GM19043 (cell line): Measurements from ENCODE around the gene MYO10.
"Not testable (repeated sequence)": the region's sequence is repeated elsewhere in the genome, so short reads cannot be mapped to it uniquely, and the experiment has no call there.

ENCODE experiments used
- ATAC-seq: cut with Tn5 transposase; IDR thresholded peaks from one replicate; pipeline ENCODE4 v1.9.1; 2021; ENCODE audit warnings: low read depth; ENCODE audit not compliant: unreplicated experiment

MYO10 gene

DNA sequence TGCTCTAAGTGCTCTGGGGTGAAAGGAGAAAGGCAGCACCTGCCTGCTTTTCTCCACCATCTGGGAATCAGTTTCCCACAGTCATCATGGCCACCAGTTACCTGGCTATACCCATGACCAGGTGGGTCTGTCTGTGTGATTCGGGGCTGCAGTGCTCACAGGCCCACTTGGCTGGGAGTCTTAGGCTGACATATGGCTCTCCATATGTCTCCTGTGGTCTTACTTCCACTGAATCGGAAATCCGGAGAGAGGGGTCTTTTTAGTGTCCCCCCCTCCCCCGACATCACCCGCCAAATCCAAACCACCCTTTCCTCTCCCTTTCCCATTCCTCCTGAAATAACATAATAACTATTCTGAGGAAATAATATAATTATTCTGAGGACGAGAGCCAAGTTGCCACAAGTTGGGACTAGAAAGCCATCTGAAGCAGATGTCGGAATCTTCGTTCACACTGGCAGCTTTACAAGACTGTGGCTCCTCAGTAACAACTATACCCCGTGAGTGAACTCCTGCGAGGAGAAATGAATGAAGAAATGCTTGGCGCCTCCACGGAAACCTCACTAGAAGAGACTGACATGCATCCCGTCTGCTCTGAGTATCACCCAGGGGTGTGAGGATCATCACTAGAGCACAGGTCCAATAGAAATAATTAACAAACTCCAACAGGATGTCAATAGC is 143.4 kb downstream of the MYO10 start:
- no peak for ATAC-seq

DNA sequence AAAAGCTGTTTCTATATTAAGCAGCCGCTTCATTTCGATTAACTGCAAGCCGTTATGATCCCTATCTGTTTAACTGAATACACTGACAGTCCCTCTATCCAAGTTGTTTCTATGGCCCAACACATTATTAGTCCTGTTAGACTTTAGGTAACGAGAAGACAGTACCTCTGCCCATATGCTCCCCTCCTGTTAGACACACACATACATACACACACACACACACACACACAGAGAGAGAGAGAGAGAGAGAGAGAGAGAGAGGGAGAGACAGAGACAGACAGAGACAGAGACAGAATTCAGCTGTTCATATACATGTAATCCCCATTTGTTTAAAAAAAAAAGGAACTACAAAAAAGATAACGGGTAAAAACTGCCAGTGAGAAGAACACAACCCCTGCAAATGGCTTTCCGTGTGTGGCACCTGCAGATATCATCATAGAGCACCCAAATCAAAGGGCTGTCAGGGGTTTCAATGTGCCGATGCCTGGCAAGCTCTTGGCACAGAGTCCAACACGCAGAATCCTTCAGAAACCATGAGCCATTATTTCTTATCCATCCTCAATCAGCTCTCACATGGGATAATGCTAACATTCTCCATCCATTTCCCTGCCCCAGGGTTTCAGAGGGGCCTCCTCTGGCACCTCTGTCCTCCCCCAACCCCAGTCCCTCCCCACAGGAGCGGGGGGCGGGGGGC is 144.0 kb downstream of the MYO10 start:
- ATAC-seq = no peak

DNA sequence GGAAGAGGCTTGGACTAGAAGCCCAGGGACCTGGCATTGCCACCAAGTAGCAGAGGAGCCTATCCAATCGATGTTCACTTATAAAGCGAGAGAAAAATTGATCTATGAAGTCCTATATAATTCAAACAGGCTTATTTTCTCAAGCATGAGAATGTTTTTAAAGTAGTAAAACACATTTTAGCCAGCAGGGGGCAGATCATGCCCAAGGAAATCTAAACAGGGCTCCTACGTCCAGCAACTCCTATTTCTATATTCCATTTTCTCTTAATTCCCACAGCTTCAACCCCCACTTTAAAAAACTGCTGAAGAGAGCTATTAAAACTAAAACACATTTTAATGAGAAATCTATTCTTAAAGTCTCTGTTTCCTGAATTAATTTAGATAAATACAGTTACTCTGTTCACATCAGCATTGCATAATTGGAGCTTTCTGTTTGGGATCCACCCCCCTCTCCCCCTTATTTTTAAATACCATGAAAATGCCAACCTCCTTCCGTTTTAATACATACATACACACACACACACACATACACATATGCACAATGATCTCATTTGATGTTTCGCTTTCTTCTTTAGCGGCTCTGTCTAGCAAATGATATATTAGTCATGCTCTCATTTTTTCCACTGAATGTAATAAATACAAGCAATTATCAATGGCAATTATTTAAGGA is 144.9 kb downstream of the MYO10 start:
- peak; percentile 53 for ATAC-seq

DNA sequence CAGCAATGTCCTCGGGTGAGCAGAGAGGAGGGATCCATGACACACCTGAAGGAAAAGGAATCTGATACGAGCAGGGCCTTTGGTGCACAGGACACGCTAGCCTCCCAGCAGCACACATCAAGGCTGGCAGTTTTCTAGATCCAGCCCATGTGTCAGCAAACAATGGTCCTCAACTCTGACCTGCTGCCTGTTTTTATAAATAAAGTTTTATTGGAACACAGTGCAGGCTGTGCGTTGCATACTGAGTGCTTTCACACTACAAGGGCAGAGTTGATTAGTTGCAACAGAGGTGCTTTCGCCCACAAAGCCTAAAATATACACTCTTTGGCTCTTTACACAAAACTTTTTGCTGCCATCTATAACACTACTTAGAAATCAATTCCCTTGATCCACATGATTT is 147.1 kb downstream of the MYO10 start:
- no peak for ATAC-seq

DNA sequence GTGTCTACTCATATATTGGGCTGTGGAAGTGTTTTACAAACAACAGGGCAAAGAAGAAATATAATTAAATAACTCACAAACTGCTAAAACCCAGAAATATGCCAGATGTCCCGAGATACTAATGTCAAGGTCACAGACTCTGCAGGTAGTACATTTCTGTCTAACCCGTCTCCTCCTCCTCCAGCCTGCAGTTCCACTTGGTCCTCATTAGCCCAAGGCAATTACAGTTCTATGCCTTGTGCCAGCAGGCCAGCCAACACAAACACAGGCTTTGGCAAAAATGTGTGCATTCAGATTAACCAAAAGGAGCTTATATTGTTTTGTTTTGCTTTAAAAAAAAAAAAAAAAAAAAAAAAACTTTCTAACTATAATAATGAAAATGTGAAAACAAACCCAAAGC is 148.8 kb downstream of the MYO10 start:
- no peak for ATAC-seq

DNA sequence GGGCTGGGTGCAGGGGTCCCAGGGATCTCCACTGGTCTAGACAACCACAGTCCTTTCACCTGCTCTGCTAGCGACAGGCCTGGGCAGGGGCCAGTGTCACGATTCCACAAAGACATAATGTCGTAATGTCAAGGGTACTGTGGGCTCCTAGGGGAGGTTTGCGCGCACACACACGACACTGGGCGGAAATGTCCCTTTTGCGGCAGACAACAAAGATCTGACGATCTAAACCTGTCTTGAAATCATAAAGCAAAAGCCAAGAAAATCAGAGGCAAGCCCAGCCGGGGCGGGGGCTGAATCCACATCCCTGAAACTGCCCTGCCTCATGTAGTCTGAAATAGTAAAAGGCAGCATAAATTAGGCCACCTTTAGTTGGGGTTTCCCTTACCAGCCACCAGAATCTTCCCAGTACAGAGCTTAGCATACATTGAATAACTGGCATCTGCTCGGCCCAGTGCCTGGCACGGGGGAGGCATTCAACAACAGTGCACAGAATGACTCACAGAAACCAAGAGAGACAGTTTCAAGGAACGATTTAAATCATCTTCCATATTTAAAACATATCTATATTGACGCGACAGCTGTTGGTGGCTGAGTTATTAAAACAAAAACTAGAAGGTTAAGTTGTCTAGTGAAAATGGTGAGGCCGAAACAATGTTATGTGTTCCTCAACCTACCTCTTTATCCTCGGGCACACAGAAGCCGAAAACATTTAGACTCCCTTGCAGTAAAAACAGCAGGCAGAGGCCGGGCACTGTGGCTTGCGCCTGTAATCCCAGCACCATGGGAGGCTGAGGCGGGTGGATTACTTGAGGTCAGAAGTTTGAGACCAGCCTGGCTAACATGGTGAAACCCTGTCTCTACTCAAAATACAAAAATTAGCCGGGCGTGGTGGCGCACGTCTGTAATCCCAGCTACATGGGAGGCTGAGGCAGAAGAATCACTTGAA is 151.0 kb downstream of the MYO10 start:
- peak; percentile 79 for ATAC-seq

DNA sequence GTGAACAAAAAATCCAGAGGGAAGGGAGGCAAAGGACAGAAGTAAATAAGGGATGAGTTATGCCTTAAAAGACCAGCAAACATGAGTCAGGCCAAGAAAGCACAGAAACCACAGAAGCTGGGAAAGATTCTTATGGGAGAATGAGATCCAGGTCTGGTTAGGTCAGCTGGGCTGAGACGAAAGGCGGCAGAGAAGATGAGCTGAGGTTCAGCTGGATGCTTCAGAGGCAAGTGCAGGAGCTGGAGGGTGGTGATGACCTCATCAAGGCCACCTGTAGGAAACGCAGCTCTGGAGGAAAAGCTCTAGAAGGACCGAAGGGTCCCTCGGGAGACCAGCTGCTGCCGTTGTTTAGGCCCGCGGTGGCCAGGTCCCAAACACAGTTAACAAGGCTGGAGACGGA is 152.0 kb downstream of the MYO10 start:
- no peak for ATAC-seq

DNA sequence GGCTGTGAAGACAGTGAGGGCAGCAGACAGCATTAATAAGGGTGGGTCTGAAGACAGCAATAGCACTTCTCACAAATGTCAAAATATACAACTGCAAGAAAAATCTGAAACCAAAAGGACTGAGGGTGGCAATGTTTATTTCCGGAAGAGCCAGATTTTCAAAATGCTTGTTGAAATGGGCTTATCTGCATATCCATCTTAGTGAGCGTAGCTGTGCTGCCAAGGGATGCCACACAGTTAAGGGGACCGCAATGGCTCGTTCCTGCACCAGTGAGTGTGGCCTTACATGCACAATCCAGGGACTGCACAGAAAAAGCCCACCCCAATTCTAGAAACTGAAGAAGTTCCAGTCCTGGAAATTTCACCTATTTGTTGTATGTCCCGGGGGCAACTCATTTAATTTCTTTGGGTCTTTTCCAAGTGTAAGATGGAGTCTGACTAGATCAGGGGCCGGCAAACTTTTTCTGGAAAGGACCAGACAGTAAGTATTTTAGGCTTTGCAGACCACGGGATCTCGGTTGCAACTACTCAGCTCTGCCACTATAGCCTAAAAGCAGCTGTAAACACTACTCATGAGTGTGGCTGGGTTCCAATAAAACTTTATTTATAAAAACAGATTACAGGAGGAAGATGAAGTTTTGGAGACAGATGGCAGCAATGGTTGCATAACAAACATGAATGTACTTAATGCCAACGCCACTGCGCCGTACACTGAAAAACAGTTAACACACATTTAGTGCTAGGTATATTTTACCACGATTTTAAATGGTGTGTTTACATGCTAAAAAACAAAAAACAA is 154.1 kb downstream of the MYO10 start:
- no peak for ATAC-seq

DNA sequence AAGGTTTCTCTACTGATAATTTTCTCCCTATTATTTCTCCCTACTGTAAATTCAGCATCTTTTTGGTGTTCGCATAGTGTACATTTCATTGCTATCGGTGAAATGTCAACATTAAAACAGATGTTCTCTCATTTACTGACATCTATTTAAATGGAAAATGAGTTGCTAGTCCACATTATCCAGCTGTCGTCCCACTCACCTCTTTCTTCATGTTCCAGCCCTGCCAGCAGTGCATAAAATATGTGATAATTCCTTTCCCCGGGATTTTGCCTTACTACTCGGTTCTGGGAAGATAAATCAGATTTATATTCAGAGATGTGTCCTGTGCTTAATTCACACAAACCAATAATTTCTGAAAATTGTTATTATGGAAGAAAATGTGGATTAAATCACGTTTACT is 155.8 kb downstream of the MYO10 start:
- no peak for ATAC-seq

DNA sequence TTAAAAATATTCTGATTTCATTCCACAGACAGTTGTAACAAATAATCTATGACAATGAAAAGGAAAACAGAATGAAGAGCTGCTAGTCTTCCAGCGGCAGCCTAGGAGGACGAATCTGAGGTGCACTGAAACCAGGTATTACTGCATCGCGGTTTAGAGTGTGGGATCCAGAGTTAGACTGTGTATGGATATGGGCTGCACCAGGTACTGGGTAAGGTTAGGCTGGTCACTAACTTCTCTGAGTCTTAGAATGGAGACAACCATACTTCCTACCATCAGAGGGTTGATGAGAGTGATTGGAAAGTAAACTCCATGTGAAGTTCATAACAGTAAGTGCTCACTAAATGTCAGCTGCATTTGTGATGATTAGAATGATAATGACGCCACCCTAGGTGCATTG is 158.7 kb downstream of the MYO10 start:
- no peak for ATAC-seq

DNA sequence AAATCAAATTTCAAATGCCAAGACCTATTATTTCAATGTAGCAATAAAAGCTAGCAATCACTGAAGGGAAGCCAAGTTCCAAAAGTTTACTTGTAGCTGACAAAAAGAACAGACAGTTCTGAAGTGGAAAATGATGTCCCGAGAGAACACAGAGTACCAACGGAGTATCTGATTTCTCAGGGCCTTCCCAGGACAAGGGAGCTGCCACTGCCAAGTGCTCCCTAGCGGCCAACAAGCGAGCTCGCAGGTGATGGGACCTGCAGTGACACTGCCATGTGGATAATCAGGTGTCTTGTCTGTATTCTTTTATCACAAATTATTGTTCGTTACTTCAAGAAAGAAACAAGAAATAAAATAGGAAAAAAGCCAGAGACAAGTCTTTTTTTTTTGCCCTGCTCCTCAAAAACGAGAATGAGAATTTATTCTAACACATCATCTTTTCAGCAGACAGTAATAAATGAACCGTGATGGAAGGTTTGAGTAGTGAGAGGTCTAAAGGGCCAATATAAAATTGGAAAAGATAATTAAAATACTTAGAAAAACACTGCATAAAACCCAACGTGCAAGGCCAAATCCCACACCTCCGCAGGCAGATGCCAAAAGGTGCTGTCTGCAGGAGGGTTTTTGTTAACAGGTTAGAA is 159.4 kb downstream of the MYO10 start:
- ATAC-seq = no peak

DNA sequence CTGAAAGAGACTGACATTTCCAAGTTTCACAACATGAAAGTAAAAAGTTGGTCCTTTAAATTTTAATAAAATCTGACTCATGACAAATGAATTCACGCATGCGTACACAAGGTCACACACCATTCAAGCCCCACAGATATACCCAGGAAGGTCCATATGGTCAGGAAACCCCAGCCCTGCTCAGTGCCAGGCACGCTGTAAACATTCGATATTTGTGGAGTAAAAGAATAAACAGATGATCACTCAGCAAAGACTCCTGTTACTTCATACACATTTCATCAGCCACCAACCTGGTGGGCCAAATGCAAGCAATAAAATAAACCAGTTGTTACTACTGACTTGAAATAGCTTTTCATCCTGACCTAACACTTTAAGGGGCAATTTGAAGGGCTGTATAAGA is 161.3 kb downstream of the MYO10 start:
- no peak for ATAC-seq

DNA sequence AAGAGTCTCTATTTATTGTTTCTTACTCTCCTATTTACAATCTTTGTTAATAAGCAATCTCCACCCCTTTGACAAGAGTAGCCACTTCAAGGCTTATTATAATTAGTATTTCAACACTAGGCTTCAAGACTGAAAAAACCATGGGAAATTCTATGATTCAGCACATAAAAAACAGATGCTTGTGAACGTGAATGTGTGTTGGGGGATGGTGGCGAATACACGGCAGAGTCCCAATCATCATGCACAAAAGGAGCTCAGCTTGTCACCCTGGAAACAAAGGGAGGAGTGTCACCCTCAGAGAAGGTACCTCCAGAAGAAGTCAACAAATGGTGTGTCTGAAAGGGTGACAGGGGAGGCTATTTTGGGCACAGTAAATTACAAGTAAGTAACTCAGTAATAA is 162.1 kb downstream of the MYO10 start:
- no peak for ATAC-seq

DNA sequence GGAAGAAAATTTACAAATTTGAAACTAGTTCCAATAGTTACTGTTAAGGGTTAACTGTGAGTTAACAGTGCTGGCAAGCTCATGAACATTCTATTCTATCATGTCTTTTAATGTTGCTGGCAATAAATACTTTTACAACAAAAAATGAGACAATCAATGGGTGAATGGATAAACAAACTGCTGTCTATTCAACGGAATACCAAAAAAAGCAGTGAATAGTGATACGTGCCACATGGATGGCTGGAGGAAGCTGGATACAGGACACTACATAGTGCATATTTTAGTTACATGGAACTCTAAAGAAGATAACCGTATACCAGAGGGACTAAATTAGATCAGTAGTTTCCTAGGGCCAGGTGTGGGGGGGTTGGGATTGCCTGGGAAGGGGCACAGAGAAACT is 163.5 kb downstream of the MYO10 start:
- no peak for ATAC-seq

DNA sequence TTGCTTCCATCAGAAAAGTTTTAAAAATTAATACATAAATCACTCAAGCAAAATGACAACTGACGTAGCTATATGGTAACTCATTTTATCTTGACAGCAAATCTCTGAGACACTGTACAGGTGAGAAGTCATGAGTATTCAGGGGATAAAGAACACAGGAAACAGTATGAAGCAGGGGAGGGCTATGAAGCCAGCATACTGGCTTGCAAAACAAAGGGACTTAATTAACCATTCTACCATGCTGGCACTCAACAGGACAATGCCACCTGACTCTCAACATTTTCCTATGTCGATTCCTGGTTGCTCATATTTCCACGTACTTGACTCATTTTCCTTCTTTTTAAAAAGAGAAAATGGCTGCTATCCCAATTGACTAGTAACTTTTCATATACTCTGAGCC is 167.9 kb downstream of the MYO10 start:
- ATAC-seq = no peak

DNA sequence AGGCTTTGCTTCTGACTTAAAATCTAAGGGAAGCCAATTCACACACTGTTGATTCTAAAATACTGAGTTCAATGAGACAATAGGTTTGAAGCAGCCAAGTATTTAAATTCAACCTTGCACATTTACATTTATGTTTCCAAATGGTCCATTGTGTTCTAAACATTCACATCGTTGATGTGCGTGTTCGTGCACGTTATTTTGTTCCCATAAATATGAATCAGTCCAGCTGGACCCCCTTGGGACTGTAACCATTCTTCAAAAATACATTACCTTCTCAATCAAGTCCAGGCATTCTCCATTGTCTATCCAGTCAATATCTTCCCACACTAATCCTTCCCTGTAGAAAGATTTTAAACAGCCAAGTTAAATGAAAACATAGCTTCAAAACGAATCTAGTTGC is 172.9 kb downstream of the MYO10 start:
- ATAC-seq = no peak

DNA sequence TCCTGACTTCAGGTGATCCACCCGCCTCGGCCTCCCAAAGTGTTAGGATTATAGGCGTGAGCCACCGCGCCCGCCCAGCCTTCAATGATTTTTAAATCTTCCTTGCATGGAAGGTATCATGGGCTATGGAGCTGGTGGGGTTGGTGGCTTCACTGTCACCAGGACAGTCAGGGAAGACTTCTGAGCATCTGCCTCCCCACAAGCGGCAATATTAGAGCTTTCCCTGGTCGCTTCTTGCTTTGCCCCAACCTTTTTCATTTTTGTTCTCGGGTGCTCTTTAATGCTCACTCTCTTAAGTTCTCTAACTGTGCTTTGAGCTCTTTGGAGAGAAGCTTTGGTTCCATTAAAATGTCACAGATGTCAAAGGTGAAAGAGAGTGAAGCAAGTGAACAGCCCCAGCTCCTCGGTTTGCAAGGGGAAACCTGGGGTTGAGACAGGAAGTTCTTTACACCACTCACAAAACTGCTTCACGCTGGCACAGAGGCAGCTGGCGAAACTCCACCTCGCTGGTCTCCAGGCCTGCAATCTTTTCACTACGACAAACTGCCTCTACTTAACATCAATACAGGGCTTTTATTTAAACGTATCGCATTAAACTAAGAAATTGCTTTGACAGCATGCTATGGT is 176.8 kb downstream of the MYO10 start:
- ATAC-seq = peak; percentile 71

DNA sequence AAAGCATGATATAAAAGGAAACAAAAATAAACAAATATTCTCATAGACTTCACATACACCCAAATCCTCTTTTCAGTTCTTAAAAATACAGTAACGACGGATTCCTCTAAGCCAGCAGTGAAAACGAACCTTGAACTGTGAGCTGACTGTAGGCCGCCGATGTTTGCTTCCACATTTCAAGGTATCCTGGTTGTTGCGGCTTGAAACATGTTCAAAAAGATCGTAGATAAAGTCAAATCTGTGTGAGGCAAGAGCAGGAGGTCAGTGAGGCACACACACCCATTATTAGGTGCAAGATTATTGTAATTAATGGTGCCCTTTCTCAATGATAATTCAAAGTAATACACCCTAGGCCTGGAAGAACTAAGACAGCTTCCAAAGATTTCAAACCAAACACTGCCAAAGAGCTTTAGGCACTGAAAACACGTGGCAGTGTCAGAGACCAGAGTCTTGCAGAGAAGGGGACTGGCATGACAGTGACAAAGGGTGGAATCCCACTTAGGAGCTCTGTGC is 178.0 kb downstream of the MYO10 start:
- ATAC-seq = no peak

DNA sequence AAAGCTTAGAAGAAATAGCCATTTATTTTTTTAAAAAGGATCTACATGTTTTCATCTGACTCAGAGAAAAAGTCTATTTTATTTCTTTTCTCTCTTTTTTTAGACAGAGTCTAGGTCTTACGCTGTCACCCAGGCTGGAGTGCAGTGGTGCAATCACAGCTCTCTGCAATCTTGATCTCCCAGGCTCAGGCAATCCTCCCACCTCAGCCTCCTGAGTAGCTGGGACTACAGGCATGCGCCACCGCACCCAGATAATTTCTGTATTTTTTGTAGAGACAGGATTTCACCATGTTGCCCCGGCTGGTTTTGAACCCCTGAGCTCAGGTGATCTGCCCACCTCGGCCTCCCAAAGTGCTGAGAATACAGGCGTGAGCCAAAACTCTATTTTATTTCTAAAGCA is 178.5 kb downstream of the MYO10 start:
- not testable (repeated sequence) for ATAC-seq
